Measurements from ENCODE around the gene MRPS7.
"Not testable (repeated sequence)": the region's sequence is repeated elsewhere in the genome, so short reads cannot be mapped to it uniquely, and the experiment has no call there.

The MRPS7 gene

GRCh38 chr17:75271955-75272847 is 10.5 kb downstream of the MRPS7 start:
- peak; percentile 4 for DNase-seq (ENCODE audit: low read depth)

GRCh38 chr17:75272848-75273184 is 11.1 kb downstream of the MRPS7 start:
- no peak for DNase-seq (ENCODE audit: low read depth)

- DNase-seq (ENCODE audit: low read depth): no peak
These were observed 12.5 kb downstream of the MRPS7 start for GRCh38 chr17:75273977-75274708.

DNA sequence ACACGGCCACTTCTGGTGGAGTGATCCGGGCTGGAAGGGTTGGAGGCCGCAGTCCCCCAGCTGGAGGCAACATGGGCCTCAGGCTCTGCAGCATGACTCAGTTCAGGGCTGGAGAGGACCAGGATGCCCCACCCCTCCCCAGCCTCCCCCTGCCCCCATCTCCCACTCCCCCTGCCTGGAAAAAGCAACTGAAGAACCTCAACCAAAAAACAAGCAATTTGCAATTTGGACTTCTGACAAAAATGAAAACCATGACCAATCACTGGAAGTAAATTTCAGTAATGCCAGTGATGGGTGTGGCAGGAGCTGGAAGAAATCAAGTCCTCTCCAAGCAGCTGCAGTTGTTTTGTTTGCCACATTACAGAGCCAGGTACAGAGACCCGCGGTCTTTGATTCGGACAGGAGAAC is 16.0 kb downstream of the MRPS7 start:
- DNase-seq (ENCODE audit: low read depth): no peak

GRCh38 chr17:75280189-75280588 is 18.5 kb downstream of the MRPS7 start:
- not testable (repeated sequence) for DNase-seq (ENCODE audit: low read depth)

- no peak for DNase-seq (ENCODE audit: low read depth)
These were observed 23.4 kb downstream of the MRPS7 start for GRCh38 chr17:75285123-75285522.

DNA sequence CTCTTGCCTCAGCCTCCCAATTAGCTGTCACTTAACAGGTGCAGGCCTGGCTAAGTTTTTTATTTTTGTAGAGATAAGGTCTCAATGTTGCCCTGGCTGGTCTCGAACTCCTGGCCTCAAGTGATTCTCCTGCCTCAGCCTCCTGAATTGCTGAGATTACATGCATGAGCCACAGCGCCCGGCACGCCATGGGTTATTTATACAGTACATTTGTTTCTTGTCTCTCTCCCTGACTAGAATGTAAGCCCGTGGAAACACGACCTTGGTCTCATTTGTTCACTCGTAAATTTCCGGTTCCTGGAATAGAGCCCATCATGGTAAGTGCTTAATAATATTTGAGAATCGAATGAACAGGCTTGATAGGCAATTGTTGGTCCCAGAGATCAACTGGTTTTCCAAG is 25.5 kb downstream of the MRPS7 start:
- no peak for DNase-seq (ENCODE audit: low read depth)

- DNase-seq (ENCODE audit: low read depth): no peak
These were observed 26.7 kb downstream of the MRPS7 start for GRCh38 chr17:75288359-75288758.

GRCh38 chr17:75288770-75289114 is 27.1 kb downstream of the MRPS7 start:
- DNase-seq (ENCODE audit: low read depth): no peak

DNA sequence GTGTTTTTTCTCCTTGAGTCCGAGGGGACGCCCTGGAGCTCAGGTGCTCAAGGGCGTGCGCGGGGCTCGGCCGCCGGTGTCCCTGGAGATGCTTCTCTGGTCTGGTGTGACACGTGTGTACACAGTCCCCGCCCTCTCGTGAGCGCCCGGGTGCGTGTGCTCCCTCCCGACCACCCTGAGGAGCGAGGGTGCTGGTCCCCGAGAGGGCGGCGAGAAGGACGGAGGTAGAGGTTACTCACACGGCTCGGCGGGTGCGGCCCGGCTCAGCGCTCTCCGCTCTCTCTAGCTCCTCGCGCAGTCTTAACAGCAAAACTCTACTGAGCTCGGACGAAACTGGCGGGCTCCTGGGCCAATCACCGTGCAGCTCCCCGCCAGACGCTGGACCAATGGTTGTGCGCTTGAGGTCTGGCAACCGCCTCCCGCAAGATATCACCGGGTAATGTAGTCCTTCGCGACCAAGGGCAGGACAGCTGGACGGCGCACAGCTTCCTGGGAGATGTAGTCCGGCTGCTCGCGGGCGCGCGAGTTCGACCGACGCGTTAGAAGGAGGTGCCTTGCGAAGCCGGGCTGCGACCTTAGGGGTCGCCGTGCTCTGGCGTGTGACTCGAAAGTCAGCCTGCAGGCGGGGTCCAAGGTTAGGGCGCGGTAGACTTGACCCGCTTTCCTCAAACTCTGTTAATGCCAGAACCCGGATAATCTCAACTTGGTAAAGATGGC is 27.6 kb downstream of the MRPS7 start, which contains the start of gene SLC25A19:
TSS of gene SLC25A19 (minus strand) at position 319 of the 717 bp plus-strand sequence. CDS start 2,669 bp downstream, outside the sequence.
- peak; percentile 91 for DNase-seq (ENCODE audit: low read depth)

- peak; percentile 49 for DNase-seq (ENCODE audit: low read depth)
These were observed 28.2 kb downstream of the MRPS7 start for GRCh38 chr17:75289832-75290337.

- DNase-seq (ENCODE audit: low read depth): not testable (repeated sequence)
These were observed 31.2 kb downstream of the MRPS7 start for GRCh38 chr17:75292810-75293448.

DNA sequence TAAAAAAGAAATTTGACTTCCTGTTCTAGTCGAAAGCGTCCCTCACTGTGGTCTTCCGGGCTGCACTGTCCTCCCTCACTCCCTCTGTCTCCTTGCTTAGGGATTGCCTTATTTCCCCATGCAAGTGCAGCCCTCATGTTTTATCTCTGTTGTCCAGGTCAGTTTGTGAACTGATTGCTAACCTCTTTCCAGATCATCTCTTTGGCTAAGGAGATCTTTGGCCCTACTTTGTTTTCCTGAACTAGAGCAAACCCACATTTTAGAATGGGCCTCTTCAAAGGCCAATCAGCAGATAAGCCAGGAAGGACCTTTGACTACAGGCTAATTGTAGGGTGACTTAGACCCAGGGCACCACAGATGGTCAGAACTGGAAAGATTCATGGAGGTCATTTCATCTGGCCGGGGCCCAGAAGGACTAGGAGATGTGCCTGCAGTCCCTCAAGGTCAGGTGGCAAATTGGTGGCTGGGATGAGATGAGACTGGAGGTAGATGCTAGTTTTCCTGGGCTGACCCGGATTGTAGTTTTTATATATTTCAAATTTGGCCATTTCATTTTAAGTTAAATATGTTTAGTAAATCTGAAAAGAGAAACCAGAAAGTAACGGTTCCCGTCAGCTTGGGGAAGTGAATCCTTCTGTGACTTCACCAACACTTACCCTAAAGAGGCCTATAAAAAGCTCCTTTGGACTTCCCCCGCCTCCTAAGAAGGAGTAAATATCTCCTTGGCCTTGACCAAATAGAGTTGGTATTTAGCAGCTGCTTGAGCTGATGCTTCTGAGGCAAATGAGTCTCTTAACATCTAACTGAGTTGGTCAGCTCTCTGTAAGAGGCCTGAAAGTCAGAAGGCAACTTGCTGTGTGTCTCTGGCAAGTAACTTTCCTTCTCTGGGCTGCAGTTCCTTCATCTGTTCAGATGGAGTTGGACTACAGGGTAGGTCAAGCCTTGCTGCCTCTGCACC is 33.8 kb downstream of the MRPS7 start:
- no peak for DNase-seq (ENCODE audit: low read depth)

- no peak for DNase-seq (ENCODE audit: low read depth)
These were observed 38.6 kb downstream of the MRPS7 start for GRCh38 chr17:75300280-75300679.

- no peak for DNase-seq (ENCODE audit: low read depth)
These were observed 39.4 kb downstream of the MRPS7 start for GRCh38 chr17:75301049-75301448.

- no peak for DNase-seq (ENCODE audit: low read depth)
These were observed 40.0 kb downstream of the MRPS7 start for GRCh38 chr17:75301502-75302206.

DNA sequence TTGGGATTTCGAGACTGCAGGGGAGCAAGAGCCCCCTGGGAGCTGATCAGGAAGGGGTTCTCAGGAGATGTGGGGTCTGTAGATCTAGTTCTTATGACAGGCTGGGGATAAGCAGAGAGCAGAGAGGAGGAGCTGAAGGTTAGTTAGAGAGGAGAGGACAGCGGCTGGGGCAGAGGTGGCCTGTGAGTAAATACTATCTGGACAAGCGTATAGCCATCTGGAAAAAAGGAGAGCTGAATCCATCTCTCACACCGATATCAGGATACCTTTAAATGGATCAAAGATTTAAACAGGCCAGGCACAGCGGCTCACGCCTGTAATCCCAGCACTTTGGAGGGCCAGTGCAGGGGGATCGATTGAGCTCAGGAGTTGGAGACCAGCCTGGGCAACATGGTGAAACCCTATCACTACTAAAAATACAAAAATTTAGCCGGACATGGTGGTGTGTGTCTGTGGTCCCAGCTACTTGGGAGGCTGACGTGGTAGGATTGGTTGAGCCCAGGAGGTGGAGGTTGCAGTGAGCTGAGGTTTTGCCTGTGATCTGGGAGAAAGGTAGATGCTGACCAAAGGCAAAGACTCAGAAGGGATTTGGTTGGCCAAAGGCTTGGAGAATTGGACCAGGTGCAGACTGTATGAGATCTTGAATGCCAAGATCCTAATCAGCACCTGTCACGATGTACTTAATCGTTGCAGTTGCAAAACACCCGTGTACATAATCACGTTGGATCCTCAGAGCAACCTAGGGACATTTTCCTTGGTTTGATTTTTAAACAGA is 46.5 kb downstream of the MRPS7 start:
- no peak for DNase-seq (ENCODE audit: low read depth)

GRCh38 chr17:75308732-75309629 is 47.3 kb downstream of the MRPS7 start:
- no peak for DNase-seq (ENCODE audit: low read depth)

All from stimulated activated CD8-positive, alpha-beta memory T cell treated with anti-CD3 and anti-CD28 coated beads, Interleukin-12 subunit alpha, Interleukin-12 subunit beta, amount 100 ng/mL, for 4 hours (primary cell).